ENCODE results near the gene GPC3.

- TF ChIP-seq POLR2A (IDR thresholded peaks at IDR 0.05) = no peak
- TF ChIP-seq CTCF (IDR thresholded peaks at IDR 0.05) = no peak
Measured at GRCh38 chrX:133598601-133599335, 386.6 kb downstream of the GPC3 start.
